Keratinocyte (primary cell): ENCODE results near the gene BNIP5. TPM values are rescaled to one million over a fixed set of nuclear protein-coding genes. Genes with fewer than 3 reads are reported as not detected.
"Not testable (repeated sequence)": the region's sequence is repeated elsewhere in the genome, so short reads cannot be mapped to it uniquely, and the experiment has no call there.

Experiments
- DNase-seq: peaks from one replicate; pipeline ENCODE4 v3.0.0-alpha.2; 2011; ENCODE audit warnings: low read depth, missing footprints, low spot score
- FAIRE-seq: peaks from 2 replicates; lab custom pipeline; 2011; peaks lifted over from hg19 to GRCh38; lab: Jason Lieb, UNC
- H2AFZ ChIP-seq: 2 replicates; pipeline ENCODE4 v1.6.0; 2012; ENCODE audit warnings: low read length, control low read depth, inconsistent platforms; ENCODE audit not compliant: control insufficient read depth
- H3K27ac ChIP-seq: 2 replicates; pipeline ENCODE4 v1.5.1; 2011; ENCODE audit warnings: low read length; ENCODE audit not compliant: control insufficient read depth, insufficient read depth
- H3K27me3 ChIP-seq: 3 replicates; pipeline ENCODE4 v1.6.0; 2011; ENCODE audit warnings: low read length; ENCODE audit not compliant: control insufficient read depth, insufficient read depth; ENCODE audit errors: extremely low read depth
- H3K36me3 ChIP-seq, 2 experiments: 2 replicates in 1 of 2; 3 replicates in 1 of 2; pipeline ENCODE4 v1.5.1; 2011; ENCODE audit warnings: low read length in 2 of 2, mild to moderate bottlenecking in 1 of 2; ENCODE audit not compliant: control insufficient read depth in 2 of 2, insufficient read depth in 2 of 2; ENCODE audit errors: extremely low read depth in 1 of 2
- H3K4me1 ChIP-seq: 3 replicates; pipeline ENCODE4 v1.5.1; 2011; ENCODE audit warnings: low read length; ENCODE audit not compliant: control insufficient read depth, insufficient read depth; ENCODE audit errors: extremely low read depth
- H3K4me2 ChIP-seq: 3 replicates; pipeline ENCODE4 v1.6.0; 2011; ENCODE audit warnings: low read depth, low read length; ENCODE audit not compliant: control insufficient read depth, insufficient read depth; ENCODE audit errors: extremely low read depth
- H3K4me3 ChIP-seq, 3 experiments: fragments of 200-600 bp in 1 of 3; sonication (generic) in 1 of 3; 2 replicates in 2 of 3; 3 replicates in 1 of 3; pipeline ENCODE4 v1.5.1; 2011 to 2016; ENCODE audit warnings: low read length in 3 of 3, mild to moderate bottlenecking in 3 of 3, control low read depth in 2 of 3, inconsistent platforms in 1 of 3, low read depth in 1 of 3, mixed read lengths in 1 of 3, mixed run types in 1 of 3, moderate library complexity in 1 of 3; ENCODE audit not compliant: control insufficient read depth in 2 of 3, insufficient read depth in 2 of 3; ENCODE audit errors: extremely low read depth in 1 of 3
- H3K79me2 ChIP-seq: 2 replicates; pipeline ENCODE4 v1.6.0; 2012; ENCODE audit warnings: low read length; ENCODE audit not compliant: control insufficient read depth, insufficient read depth
- H3K9ac ChIP-seq: 3 replicates; pipeline ENCODE4 v1.6.0; 2011; ENCODE audit warnings: low read length; ENCODE audit not compliant: control insufficient read depth, insufficient read depth; ENCODE audit errors: extremely low read depth
- H3K9me1 ChIP-seq: 3 replicates; pipeline ENCODE4 v1.6.0; 2011; ENCODE audit warnings: low read length; ENCODE audit not compliant: control insufficient read depth, insufficient read depth; ENCODE audit errors: extremely low read depth
- H3K9me3 ChIP-seq: 2 replicates; pipeline ENCODE4 v1.5.1; 2012; ENCODE audit warnings: low read depth, low read length; ENCODE audit not compliant: control insufficient read depth
- H4K20me1 ChIP-seq: 3 replicates; pipeline ENCODE4 v1.6.0; 2011; ENCODE audit warnings: low read length; ENCODE audit not compliant: control insufficient read depth, insufficient read depth; ENCODE audit errors: extremely low read depth
- EZH2 ChIP-seq: IDR thresholded peaks from one replicate; pipeline ENCODE4 v1.6.1; 2012; ENCODE audit warnings: inconsistent platforms, mild to moderate bottlenecking, low read length, moderate library complexity
- dilution Hi-C: fragments of 300-500 bp; cut with MboI; formaldehyde crosslinking; loops from one replicate; pipeline ENCODE4 v1.7.0; 2020; ENCODE audit warnings: low sequenced_read_pairs; ENCODE audit not compliant: extremely low pct_ligation_motif_present
- polyA plus RNA-seq, 5 experiments: library from polyadenylated mRNA; depleted of rRNA in 3 of 5; stranded (reverse) in 3 of 5; stranded (forward) in 1 of 5; unstranded in 1 of 5; fragments of >200 nt; gene quantifications; 1 replicate in 1 of 5; 2 replicates in 3 of 5; 3 replicates in 1 of 5; pipeline versions ENCODE4 v1.2.1 to v1.2.3, GENCODE V29; 2011 to 2012; ENCODE audit warnings: missing spikeins in 2 of 5, low read depth in 1 of 5, low replicate concordance in 1 of 5
- TF ChIP-seq, protein P1 (sequence below), 3 experiments: IDR thresholded peaks in 1 of 3; conservative IDR thresholded peaks in 1 of 3; optimal IDR thresholded peaks in 1 of 3; 2 replicates in 2 of 3; 3 replicates in 1 of 3; pipeline versions ENCODE3 to v1.5.1; 2011; ENCODE audit warnings: low read length in 3 of 3, mild to moderate bottlenecking in 3 of 3, moderate library complexity in 2 of 3, control low read depth in 1 of 3, inconsistent platforms in 1 of 3; ENCODE audit not compliant: insufficient read depth in 2 of 3; ENCODE audit errors: extremely low read depth in 1 of 3

The BNIP5 gene
- polyA plus RNA-seq, 1 donor (not counting 4 experiments of a cell fraction or from before 2014, with no cell fraction given) = not detected

DNA sequence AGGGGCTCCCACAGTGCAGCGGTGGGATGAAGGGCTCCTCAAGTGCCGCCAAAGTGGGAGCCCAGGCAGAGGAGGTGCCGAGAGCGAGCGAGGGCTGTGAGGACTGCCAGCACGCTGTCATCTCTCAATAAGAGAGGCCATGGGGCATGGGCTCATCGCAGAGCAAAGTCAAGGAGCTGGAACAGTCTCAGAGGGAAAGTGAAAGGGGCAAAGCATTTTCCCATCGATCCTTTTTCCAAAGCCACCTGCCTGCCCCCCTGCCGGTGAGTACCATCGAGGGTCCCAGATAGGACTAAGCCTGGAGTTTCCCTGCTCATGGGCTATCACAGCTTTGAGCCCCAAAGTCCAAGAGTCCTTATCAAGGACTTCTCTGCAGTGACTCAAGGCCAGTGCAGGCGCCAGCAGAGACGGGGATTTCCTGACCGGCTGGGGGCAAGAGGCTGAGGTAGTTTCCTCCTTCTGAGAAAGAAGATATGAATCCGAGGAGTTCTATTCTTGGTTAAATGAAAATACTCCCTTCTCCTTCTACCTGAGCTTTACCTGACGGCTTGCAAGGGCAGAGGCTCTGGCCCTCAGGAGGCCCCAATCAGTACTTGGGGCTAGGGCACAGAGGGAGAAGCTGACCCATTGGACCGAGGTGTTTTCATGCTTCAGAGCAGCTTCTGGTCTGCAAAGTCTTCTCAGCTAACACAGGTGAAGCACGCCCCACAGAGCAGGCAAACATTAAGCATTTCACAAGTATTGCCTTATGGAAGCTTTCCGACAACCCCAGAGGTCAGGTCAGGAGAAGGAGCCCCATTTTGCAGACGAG is 28.2 kb upstream of the BNIP5 start:
- DNase-seq = no peak
- Histone ChIP-seq H3K79me2 (no peaks in the 10 kb centered on the region), H3K27ac (no peak overlapping the region), H3K4me1 (peaks cover 3% of the 10 kb centered on the region), H3K27me3 (peaks cover 2% of the 10 kb centered on the region), H3K36me3 (no peaks in the 10 kb centered on the region), H3K9me1 (no peaks in the 10 kb centered on the region), H3K4me3 (no peak overlapping the region), H3K9ac (no peak overlapping the region), H2AFZ (no peak overlapping the region), H4K20me1 (peaks cover 2% of the 10 kb centered on the region), H3K4me2 (no peak overlapping the region), H3K9me3 (no peaks in the 10 kb centered on the region)
- dilution Hi-C loops = no loop called here
- TF ChIP-seq, protein P1, sequence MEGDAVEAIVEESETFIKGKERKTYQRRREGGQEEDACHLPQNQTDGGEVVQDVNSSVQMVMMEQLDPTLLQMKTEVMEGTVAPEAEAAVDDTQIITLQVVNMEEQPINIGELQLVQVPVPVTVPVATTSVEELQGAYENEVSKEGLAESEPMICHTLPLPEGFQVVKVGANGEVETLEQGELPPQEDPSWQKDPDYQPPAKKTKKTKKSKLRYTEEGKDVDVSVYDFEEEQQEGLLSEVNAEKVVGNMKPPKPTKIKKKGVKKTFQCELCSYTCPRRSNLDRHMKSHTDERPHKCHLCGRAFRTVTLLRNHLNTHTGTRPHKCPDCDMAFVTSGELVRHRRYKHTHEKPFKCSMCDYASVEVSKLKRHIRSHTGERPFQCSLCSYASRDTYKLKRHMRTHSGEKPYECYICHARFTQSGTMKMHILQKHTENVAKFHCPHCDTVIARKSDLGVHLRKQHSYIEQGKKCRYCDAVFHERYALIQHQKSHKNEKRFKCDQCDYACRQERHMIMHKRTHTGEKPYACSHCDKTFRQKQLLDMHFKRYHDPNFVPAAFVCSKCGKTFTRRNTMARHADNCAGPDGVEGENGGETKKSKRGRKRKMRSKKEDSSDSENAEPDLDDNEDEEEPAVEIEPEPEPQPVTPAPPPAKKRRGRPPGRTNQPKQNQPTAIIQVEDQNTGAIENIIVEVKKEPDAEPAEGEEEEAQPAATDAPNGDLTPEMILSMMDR (optimal IDR thresholded peaks at IDR 0.05 in 1 of 3, IDR thresholded peaks at IDR 0.05 in 1 of 3, conservative IDR thresholded peaks at IDR 0.05 in 1 of 3; ENCODE audit: extremely low read depth in 1 of 3, insufficient read depth in 2 of 3, low read length in 3 of 3) = no peak
- no peak for TF ChIP-seq EZH2
- no peak for FAIRE-seq

DNA sequence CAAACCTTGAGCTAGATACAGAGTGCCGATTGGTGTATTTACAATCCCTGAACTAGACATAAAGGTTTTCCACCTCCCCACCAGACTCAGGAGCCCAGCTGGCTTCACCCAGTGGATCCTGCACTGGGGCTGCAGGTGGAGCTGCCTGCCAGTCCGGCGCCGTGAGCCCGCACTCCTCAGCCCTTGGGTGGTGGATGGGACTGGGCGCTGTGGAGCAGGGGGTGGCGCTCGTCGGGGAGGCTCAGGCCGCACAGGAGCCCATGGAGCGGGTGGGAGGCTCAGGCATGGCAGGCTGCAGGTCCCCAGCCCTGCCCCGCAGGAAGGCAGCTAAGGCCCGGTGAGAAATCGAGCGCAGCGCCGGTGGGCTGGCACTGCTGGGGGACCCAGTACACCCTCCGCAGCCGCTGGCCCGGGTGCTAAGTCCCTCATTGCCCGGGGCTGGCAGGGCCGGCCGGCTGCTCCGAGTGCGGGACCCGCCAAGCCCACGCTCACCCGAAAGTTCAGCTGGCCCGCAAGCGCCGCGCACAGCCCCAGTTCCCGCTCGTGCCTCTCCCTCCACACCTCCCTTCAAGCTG is 27.5 kb upstream of the BNIP5 start:
- H3K36me3 ChIP-seq, H3K79me2 ChIP-seq, H3K9ac ChIP-seq, H3K9me3 ChIP-seq, DNase-seq, H4K20me1 ChIP-seq, FAIRE-seq, H3K4me2 ChIP-seq, H3K4me1 ChIP-seq, H3K27ac ChIP-seq, H3K27me3 ChIP-seq, H2AFZ ChIP-seq, dilution Hi-C loops, H3K4me3 ChIP-seq, H3K9me1 ChIP-seq: not testable (repeated sequence)

DNA sequence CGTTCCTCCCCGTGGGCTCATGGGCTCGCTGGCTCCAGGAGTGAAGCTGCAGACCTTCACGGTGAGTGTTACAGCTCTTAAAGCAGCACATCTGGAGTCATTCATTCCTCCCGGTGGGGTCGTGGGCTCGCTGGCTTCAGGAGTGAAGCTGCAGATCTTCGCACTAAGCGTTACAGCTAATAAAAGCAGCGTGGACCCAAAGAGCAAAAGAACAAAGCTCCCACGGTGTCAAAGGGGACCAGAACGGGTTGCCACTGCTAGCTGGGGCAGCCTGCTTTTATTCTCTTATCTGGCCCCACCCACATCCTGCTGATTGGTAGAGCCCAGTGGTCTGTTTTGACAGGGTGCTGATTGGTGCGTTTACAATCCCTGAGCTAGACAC is 26.7 kb upstream of the BNIP5 start:
- H3K36me3 ChIP-seq, H3K4me1 ChIP-seq, H3K27ac ChIP-seq, H3K27me3 ChIP-seq, H4K20me1 ChIP-seq, H3K4me2 ChIP-seq, FAIRE-seq, dilution Hi-C loops, DNase-seq, H3K9me1 ChIP-seq, H2AFZ ChIP-seq, H3K9ac ChIP-seq, H3K79me2 ChIP-seq, H3K9me3 ChIP-seq, H3K4me3 ChIP-seq: not testable (repeated sequence)
